GM18858 (cell line): ENCODE data around the gene EYA3.
"Not testable (repeated sequence)": the region's sequence is repeated elsewhere in the genome, so short reads cannot be mapped to it uniquely, and the experiment has no call there.

Experiments
- ATAC-seq: cut with Tn5 transposase; IDR thresholded peaks from one replicate; pipeline ENCODE4 v1.9.1; 2021; ENCODE audit not compliant: unreplicated experiment

EYA3 gene

GRCh38 chr1:28031173-28031572 is 57.2 kb downstream of the EYA3 start:
- no peak for ATAC-seq

GRCh38 chr1:28028873-28029654 is 59.3 kb downstream of the EYA3 start:
- ATAC-seq = no peak

DNA sequence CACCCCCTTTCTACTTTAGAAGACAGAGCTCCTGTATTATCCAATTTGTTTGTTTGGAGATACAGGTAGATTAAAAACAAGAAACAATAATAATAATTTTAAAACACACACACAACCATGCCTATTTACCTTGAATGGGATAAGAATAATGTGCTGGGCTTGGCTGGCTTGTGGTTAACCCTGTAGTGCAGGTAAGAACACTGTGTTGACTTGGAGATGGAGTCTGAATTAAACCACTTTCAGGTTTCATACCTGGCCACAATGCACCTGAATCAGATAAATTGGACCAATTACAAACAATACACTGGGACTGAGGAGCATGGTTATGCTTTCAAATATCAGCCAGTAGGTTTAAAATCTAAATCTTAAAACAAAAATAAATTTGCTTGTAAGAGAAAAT is 60.8 kb downstream of the EYA3 start:
- ATAC-seq = no peak

DNA sequence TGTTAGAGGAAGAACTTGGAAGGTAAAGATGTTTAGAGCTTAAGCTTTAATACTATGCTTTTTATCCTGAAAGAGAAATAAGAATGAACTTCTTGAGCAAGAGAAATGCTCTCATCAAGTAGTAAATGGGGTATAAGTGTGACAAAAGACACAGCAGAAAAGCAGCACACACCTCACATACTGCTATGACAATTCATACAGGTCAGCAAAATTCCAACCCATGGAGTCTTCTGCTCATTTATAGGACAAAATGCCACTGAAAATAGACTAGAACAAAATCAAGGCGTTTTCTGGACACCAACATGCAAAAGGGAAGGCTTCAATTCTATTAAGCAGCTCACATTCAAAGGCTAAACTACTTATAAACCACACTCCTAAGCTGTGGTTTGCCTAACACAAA is 61.2 kb downstream of the EYA3 start:
- no peak for ATAC-seq

DNA sequence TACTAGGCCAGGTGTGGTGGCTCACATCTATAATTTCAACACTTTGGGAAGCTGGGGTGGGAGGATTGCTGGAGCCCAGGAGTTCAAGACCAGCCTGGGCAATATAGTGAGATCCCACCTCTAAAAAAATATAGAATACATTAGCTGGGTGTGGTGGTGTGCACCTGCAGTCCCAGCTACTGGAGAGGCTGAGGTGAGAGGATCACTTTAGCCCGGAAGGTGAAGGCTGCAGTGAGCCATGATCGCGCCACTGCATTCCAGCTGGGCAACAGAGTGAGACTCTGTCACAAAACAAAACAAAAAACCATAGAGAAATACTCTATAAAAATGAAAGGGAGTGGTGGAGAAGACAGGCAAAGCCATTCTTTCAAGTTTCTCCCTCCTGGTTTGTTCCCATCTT is 62.1 kb downstream of the EYA3 start:
- no peak for ATAC-seq

DNA sequence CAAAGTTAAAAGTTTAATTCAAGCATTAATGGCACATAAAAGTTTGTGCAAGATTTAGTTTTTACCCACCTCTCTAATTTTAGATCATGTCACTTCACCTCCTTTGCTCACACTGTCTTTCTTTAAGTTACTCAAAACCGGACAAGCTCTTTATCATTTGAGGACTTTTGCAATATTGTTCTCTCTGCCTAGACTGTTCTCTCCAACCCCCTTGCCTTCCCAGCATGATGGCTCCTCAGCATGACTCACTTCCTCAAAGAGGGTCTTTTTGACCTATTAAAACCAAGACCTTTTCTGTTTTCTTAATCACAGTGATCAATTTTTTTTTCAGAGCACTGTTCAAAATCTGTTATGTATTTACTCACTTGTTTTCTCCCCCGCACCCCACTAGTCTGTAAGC is 67.3 kb downstream of the EYA3 start:
- ATAC-seq = no peak

DNA sequence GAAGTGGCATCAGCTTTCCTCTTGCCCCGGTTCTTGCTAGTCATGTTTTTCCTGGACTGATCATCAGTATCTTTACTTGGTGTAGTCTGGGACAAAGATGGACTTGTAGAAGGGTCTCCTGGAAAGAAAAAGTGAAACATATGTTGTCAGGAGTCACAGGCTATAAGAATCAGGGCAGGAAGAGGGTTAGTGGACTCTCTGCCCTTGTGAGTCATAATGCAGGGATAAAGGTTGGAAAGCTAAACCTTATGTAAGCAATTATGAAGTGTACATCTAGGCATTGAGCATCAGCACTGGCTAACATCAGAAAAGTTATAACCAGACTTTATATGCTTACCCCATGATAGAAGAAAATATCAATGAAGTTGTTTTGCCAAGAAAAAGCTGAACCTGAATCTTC is 77.4 kb downstream of the EYA3 start:
- no peak for ATAC-seq

DNA sequence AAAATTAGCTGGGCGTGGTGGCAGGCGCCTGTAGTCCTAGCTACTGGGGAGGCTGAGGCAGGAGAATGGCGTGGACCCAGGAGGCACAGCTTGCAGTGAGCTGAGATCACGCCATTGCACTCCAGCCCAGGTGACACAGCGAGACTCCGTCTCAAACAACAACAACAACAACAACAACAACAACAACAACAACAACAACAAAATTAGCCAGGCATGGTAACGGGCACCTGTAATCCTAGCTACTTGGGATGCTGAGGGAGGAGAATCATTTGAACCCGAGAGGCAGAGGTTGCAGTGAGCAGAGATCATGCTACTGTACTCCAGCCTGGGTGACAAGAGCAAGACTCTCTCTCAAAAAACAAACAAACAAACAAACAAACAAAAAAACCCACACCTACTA is 85.3 kb downstream of the EYA3 start:
- ATAC-seq = not testable (repeated sequence)

DNA sequence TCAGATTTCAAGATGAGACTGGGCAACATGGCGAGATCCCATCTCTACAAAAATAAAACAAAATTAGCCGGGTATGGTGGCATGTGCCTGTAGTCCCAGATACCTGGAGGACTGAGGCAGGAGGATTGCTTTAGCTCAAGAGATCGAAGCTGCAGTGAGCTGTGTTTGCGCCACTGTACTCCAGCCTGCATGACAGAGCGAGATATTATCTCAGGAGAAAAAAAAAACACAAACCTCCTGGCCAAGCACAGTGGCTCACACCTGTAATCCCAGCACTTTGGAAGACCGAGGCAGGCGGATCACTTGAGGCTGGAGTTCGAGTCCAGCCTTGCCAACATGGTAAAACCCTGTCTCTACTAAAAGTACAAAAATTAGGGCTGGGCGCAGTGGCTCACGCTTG is 85.8 kb downstream of the EYA3 start:
- ATAC-seq = no peak

DNA sequence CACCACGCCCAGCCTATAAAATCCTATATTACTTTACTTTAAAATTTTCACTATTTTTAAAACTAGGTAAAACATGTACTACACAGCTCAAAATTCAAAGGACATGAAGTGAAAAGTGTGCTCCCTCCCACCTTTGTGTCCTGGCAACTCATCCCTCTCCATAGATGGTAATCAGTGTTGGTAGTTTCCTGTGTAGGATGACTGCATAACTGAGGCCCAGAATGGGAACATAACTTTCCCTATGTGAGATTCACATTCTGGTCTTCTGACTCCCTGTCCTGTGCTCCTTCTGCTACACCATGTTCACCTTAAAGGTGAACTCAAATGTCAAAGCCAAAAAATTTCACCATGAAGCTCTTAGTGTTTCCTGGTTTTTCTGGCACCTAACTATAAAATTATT is 89.4 kb downstream of the EYA3 start:
- ATAC-seq = no peak

GRCh38 chr1:27994526-27994925 is 93.9 kb downstream of the EYA3 start:
- not testable (repeated sequence) for ATAC-seq

DNA sequence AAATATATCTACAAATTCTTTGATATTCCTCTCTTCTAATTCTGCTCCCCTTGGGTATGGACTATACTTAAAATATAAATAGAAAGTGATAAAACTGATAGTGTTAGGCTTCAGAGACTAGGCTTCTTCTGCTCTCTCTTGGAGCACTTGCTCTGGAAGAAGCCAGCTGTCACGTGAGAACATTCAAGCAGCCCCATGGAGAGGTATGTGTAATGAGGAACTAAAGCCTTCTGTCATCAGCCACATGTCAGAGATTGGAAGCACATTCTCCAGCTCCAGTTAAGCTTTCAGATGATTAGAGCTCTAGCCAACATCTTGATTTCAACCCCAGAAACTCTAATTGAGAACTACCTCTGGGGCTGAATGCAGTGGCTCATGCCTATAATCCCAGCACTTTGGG is 94.3 kb downstream of the EYA3 start:
- ATAC-seq = no peak

GRCh38 chr1:27993241-27993640 is 95.2 kb downstream of the EYA3 start:
- no peak for ATAC-seq

GRCh38 chr1:27992276-27992675 is 96.1 kb downstream of the EYA3 start:
- ATAC-seq = no peak

DNA sequence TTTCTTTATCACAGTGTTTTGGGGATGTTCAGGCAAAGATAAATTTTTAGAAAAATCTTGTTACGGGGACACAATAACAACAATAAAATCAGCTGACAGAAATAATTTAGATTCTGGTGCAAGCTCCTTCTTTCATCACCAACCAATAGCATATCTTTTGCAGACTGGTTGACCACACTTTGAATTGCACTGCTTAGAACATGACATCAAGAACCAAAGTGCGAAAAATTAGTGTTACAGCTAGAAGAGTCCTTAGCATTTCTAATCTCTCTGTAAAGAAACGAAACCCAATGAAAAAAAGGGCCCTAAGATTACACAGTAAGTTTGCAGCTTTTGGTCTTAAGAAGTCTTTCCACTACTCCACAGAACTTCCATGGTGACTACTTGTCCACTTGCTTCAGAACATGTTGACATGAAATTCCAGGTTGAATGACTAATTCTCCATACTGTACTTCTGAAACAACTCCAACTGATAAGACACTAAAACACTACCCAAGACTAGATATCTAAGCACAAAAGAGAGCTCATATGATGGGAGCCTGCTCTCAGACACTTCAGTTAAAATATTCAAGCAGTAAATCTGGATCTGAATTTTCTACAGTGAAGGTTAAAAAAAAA is 97.4 kb downstream of the EYA3 start:
- ATAC-seq = no peak

DNA sequence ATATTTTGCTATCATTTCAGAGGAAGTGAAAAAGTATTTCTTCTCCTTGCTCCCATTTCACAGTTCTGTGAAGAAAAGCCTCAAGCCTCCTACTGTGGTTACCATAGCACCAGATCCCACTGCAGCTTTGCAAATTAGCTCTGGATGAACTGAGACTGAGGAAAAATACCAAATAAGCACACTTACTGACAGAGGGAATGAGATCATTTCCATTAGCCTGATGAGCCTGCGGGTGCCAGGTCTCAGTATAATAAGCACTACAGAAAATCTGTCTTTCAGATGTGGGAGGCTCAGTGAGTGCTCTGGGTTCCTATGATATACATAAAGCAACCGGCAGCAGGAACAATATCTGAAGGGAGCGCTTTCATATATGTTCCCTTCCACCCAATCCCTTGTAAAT is 107.3 kb downstream of the EYA3 start:
- no peak for ATAC-seq

- no peak for ATAC-seq
These were observed 108.1 kb downstream of the EYA3 start for GRCh38 chr1:27980216-27980845.

DNA sequence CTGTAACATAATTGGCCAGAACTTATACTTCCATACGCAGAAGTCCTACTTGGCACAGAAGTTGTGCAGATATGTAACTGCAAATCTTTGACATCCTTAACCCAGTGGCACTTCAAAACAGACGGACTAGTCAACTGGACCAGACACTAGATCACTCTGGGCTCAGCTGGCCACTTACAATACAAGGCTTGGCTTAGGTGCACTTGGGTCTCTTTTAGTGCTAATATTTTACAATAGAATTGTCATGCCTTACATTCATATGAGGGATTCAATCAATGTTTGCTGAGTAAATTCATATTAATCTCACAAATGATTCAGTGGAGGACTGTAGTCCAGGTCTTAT is 108.6 kb downstream of the EYA3 start:
- no peak for ATAC-seq

- no peak for ATAC-seq
These were observed 109.1 kb downstream of the EYA3 start for GRCh38 chr1:27979151-27979858.

- no peak for ATAC-seq
These were observed 114.0 kb downstream of the EYA3 start for GRCh38 chr1:27974417-27974781.

DNA sequence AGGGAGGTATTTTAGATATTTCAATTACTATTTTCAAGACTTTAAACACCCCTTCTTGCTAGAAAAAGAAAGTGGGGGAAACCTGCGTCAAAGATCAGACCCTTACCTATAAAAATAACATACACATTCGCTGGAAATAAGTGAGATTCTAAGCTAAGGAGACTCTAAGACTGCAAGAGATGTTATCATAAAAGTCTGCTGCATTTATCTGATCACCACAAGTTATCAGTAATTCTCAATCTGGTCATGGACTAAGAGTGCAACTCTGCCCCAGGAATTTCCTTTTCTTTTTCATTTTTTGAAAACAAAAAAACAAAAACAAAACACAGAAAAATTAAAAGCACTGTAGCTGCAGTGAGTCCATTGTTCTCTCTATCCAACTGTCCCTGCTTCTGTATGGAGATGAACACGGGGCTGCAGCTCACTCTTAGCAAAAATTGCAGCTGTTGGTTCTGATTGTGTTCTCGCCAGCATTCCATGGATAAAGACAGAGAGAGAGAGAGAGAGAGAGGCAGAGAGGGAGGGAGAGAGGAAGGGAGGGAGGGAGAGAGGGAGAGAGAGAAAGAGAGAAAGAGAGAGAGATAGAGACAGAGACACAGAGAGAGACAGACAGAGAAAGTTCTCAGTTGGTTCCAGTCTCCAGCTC is 114.5 kb downstream of the EYA3 start:
- no peak for ATAC-seq
